GM19023 (cell line): ENCODE data around the gene PDZRN3.
A peak's percentile ranks its signal among the peaks of the same experiment; 100 is the strongest.

Experiments
- ATAC-seq: cut with Tn5 transposase; IDR thresholded peaks from one replicate; pipeline ENCODE4 v1.9.1; 2021; ENCODE audit warnings: mild to moderate bottlenecking, moderate library complexity; ENCODE audit not compliant: unreplicated experiment

PDZRN3 gene

GRCh38 chr3:73401059-73401458, 223.7 kb downstream of the PDZRN3 start:
- no peak for ATAC-seq

GRCh38 chr3:73399666-73400253, 225.0 kb downstream of the PDZRN3 start:
- no peak for ATAC-seq

- ATAC-seq: no peak
Observed at GRCh38 chr3:73399106-73399505, 225.6 kb downstream of the PDZRN3 start.

- no peak for ATAC-seq
Observed at GRCh38 chr3:73398084-73398483, 226.7 kb downstream of the PDZRN3 start.

- no peak for ATAC-seq
Observed at GRCh38 chr3:73394240-73394639, 230.5 kb downstream of the PDZRN3 start.

- no peak for ATAC-seq
Observed at GRCh38 chr3:73393005-73393404, 231.7 kb downstream of the PDZRN3 start.

- ATAC-seq: no peak
Observed at GRCh38 chr3:73391984-73392383, 232.8 kb downstream of the PDZRN3 start.

- no peak for ATAC-seq
Observed at GRCh38 chr3:73389928-73390327, 234.8 kb downstream of the PDZRN3 start.

GRCh38 chr3:73389117-73389813, 235.5 kb downstream of the PDZRN3 start:
- ATAC-seq: no peak

GRCh38 chr3:73385568-73385967, 239.2 kb downstream of the PDZRN3 start:
- no peak for ATAC-seq

- ATAC-seq: no peak
Observed at GRCh38 chr3:73384091-73384906, 240.4 kb downstream of the PDZRN3 start.

GRCh38 chr3:73383470-73384049, 241.2 kb downstream of the PDZRN3 start:
- ATAC-seq: no peak

GRCh38 chr3:73381551-73381950, 243.2 kb downstream of the PDZRN3 start:
- no peak for ATAC-seq

- no peak for ATAC-seq
Observed at GRCh38 chr3:73380735-73381532, 243.8 kb downstream of the PDZRN3 start.

GRCh38 chr3:73379465-73379864, 245.3 kb downstream of the PDZRN3 start:
- no peak for ATAC-seq

GRCh38 chr3:73378207-73378606, 246.5 kb downstream of the PDZRN3 start:
- ATAC-seq: peak; percentile 62

GRCh38 chr3:73365756-73366397, 258.9 kb downstream of the PDZRN3 start:
- ATAC-seq: no peak

GRCh38 chr3:73364517-73364916, 260.2 kb downstream of the PDZRN3 start:
- ATAC-seq: no peak

GRCh38 chr3:73363093-73363492, 261.6 kb downstream of the PDZRN3 start:
- no peak for ATAC-seq

GRCh38 chr3:73361591-73361990, 263.1 kb downstream of the PDZRN3 start:
- no peak for ATAC-seq
